ENCODE results near the gene PGLYRP4.

- TF ChIP-seq CTCF (conservative IDR thresholded peaks at IDR 0.05) (no peak), EZH2 (IDR thresholded peaks at IDR 0.05; ENCODE audit: low read depth) (no peak)
Measured at GRCh38 chr1:153341431-153341934, 7.2 kb downstream of the PGLYRP4 start.

All from PC-9 (cell line).